NCI-H774 (cell line): ENCODE data around the gene HAUS8.
"Not testable (repeated sequence)": the region's sequence is repeated elsewhere in the genome, so short reads cannot be mapped to it uniquely, and the experiment has no call there.

ENCODE experiments used
- DNase-seq: peaks from one replicate; lab custom pipeline; 2025; lab: John Stamatoyannopoulos, UW

Gene HAUS8

GRCh38 chr19:17075035-17075863 lies at the start of gene HAUS8, which contains the start of gene MYO9B:
Gene HAUS8, minus strand, starts transcription at chr19:17075452. Its CDS starts 30 bp downstream, at chr19:17075422.
Gene MYO9B, plus strand, starts transcription at chr19:17075777. Its CDS starts 25,941 bp downstream, at chr19:17101718.
- DNase-seq, result peak; percentile 98

GRCh38 chr19:17124025-17124424 lies 48.8 kb upstream of the HAUS8 start:
- no peak for DNase-seq

- no peak for DNase-seq
These were observed 47.8 kb upstream of the HAUS8 start for GRCh38 chr19:17123041-17123440.

- DNase-seq, result no peak
These were observed 46.6 kb upstream of the HAUS8 start for GRCh38 chr19:17121736-17122293.

- no peak for DNase-seq
These were observed 43.7 kb upstream of the HAUS8 start for GRCh38 chr19:17118957-17119356.

- DNase-seq, result no peak
These were observed 41.9 kb upstream of the HAUS8 start for GRCh38 chr19:17116996-17117702.

GRCh38 chr19:17114414-17114831 lies 39.2 kb upstream of the HAUS8 start:
- DNase-seq, result no peak

GRCh38 chr19:17113127-17113785 lies 38.0 kb upstream of the HAUS8 start:
- DNase-seq, result no peak

- DNase-seq, result no peak
These were observed 37.4 kb upstream of the HAUS8 start for GRCh38 chr19:17112700-17113099.

- DNase-seq, result no peak
These were observed 37.0 kb upstream of the HAUS8 start for GRCh38 chr19:17112271-17112670.

GRCh38 chr19:17111766-17112165 lies 36.5 kb upstream of the HAUS8 start:
- no peak for DNase-seq

- no peak for DNase-seq
These were observed 35.3 kb upstream of the HAUS8 start for GRCh38 chr19:17110599-17110966.

- no peak for DNase-seq
These were observed 34.8 kb upstream of the HAUS8 start for GRCh38 chr19:17109962-17110598.

GRCh38 chr19:17109300-17109699 lies 34.0 kb upstream of the HAUS8 start:
- no peak for DNase-seq

GRCh38 chr19:17108453-17108784 lies 33.2 kb upstream of the HAUS8 start:
- no peak for DNase-seq

- DNase-seq, result no peak
These were observed 32.5 kb upstream of the HAUS8 start for GRCh38 chr19:17107546-17108452.

- not testable (repeated sequence) for DNase-seq
These were observed 31.7 kb upstream of the HAUS8 start for GRCh38 chr19:17106964-17107363.

- no peak for DNase-seq
These were observed 30.3 kb upstream of the HAUS8 start for GRCh38 chr19:17105556-17105955.

GRCh38 chr19:17104679-17105078 lies 29.4 kb upstream of the HAUS8 start:
- no peak for DNase-seq

GRCh38 chr19:17103177-17103576 lies 27.9 kb upstream of the HAUS8 start:
- no peak for DNase-seq
